Measurements from ENCODE around the gene ICAM5.
"Not testable (repeated sequence)": the region's sequence is repeated elsewhere in the genome, so short reads cannot be mapped to it uniquely, and the experiment has no call there.

ICAM5 gene

DNA sequence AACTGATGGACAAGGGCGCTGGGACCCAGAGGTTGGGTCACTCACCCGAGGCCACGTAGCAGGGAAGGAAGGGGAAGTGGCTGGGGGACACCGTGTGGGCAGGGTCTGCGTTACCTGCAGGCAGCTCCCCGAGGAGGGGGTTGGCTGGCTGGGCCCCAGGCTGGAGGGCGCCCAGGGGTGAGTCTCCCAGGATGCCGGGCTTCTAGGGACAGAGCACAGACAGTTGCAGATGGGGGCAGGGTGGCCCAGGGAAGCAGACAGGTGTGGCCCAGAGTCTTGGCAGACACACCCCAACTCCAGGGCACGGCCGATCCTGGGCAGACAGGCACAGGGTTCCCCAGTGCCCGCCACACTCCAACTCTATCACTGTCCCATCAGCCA, 31.7 kb downstream of the ICAM5 start:
- no peak for DNase-seq

DNA sequence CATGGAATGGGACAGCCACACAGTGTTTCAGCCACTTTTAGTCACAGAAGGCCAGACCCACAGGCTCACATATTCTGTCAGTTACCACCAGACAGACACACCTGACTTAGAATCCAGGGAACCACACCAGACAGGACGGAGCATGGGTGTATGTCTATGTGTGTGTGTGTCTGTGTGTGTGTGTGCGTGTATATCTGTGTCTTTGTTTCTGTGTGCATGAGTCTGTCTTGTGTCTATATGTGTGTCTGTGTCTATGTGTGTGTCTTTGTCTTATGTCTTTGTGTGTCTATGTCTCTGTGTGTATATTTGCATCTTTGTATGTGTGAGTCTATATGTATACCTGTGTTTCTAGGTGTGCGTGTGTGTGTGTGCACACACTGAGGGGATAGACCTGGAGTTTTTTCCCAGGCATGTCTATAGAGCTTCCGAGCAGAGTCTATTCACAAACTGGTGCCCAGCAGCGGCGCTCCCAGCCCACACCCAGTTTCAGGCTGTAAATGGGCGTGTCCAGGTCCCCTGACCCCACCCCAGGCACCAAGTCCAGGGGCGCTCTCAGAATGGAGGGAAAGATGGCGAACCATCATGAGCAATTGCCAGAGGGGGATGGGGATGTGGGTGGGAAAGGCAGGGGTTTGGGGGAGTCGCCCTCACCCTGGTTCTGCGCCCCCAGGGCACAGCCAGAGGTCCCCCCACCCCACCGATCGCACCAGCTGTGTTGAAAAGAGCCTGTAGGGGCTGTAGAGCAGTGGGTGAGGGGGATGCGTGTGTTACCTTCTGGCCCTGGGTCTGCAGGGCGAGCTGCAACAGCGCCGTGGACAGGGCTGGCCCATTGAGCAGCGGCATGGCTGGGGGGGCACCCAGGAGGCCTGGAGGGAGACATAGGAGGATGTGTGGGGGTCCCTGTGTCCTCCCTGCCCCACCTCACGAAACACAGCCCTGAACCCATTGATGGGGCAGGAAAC, 32.4 kb downstream of the ICAM5 start:
- DNase-seq = no peak

GRCh38 chr19:10325732-10326131, 36.0 kb downstream of the ICAM5 start:
- DNase-seq = no peak

GRCh38 chr19:10327793-10328192, 38.0 kb downstream of the ICAM5 start:
- DNase-seq = no peak

DNA sequence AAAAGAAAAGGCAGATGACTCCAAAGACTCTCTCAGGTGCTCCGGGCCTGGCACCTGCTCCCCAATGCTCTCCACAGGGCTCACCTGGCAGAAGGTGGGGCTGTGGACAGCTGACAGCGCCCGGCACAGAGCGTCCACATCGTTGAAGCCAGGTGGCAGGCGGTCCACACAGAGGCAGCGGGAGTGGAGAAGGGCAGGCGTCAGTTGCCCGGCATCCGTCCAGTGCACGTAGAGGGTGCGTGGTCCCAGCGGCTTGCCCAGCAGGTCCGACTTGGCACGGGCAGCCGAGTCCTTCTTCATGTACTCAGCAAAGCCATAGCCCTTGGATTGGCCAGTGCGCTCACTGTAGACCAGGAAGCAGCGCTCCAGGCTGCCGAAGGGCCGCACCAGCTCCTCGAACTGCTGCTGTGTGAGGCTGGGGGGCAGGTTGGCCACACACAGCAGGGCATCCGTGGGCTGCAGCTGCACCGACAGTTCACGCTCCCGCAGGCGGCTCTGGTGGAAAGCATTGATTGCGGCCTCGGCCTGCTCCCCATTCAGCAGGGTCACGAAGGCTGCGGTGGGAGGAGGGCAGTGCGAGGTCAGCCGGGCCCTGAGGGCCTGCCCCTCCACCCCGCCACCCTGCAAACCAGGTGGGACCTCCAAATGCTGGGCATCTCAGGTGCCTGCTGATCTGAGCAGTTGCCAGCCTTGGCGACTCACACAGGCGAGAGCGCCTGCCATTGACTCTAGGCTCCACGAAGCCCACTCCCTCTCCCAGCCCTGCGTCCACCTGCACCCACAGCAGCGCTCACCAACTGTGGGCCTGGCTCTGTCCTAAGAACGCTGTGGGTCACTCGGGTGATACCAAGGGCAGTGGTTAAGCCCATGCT, 39.0 kb downstream of the ICAM5 start:
- no peak for DNase-seq

- DNase-seq = no peak
Measured at GRCh38 chr19:10329555-10329954, 39.8 kb downstream of the ICAM5 start.

DNA sequence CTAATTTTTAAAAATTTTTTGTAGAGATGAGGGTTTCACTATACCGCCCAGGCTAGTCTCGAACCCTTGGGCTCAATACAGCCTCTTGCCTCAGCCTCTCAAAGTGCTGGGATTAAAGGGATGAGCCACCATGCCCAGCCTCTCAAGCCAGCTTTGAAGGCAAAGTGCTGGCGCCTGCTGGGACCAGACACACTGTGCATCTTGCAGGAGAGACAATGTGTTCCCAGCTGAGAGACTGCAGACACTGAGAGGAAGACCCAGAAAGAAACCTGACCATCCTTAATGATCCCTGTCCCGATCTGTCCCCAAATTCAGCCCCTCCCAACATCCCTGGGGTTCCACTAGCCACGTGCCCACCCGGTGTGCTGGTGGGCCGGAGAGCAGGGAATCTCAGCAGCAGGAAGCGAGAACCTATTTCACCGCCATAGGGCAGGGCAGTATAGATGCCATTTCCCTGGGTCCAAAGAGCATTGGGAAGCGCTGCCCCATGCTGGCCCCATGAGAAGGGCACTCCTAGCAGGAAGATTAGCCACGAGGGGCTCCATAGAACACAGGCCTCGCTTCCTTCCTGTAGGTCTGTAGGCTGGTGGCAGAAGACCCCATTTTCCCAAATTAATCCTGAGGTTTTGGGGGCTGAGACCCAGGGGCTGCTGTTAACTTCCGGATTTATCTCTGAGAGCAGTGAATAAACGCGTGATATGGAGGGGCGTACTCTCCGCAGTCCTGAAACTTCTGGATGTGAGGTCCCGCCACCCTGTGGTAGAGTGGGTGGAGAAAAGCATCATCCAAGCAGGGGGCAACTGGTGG, 42.6 kb downstream of the ICAM5 start:
- DNase-seq = no peak

DNA sequence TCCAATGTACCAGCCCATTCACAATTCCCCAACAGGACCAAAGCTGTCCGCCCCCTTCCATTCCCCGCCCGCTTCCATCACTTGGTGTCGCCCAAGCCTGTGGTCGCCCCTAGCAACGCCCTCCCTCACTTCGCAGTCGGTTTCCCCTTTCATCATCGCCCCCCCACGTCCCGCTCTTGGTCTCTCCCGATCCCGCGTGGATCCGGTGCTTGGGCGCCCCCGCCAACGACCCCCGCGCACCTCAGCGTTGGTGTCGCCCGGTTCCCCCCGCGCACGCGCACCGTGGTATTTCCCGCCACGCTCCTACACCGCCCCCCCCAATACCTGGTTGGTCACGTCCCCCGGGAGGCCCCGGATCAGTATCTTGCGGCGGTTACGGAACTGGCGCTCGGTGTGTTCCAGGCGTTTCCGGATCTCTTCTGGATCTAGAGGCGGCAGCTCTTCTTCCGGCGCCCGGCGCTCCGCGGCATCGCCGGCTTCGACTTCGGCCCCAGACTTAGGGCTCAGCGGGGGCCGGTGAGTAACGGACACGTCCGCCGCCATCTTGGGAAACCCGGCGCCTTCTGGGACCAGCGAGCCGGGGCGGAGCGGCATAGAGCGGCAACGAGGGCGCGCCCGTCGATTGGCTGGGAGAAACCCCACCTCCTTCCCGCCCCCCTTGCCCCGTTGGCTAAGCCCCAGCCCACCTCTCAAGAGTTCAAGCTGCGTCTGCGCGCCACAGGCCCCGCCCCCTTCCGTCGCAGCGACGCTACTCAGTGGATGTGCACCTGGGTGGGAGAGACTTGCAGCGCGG, 43.4 kb downstream of the ICAM5 start, which contains the start of gene RAVER1:
Gene RAVER1, minus strand, starts transcription at position 565 of the 793 bp plus-strand sequence. Its CDS starts 22 bp downstream, at position 543.
- peak; percentile 87 to 92 for DNase-seq

GRCh38 chr19:10333758-10334587, 44.2 kb downstream of the ICAM5 start:
- DNase-seq = no peak

- DNase-seq = no peak
Measured at GRCh38 chr19:10334588-10335351, 45.0 kb downstream of the ICAM5 start.

DNA sequence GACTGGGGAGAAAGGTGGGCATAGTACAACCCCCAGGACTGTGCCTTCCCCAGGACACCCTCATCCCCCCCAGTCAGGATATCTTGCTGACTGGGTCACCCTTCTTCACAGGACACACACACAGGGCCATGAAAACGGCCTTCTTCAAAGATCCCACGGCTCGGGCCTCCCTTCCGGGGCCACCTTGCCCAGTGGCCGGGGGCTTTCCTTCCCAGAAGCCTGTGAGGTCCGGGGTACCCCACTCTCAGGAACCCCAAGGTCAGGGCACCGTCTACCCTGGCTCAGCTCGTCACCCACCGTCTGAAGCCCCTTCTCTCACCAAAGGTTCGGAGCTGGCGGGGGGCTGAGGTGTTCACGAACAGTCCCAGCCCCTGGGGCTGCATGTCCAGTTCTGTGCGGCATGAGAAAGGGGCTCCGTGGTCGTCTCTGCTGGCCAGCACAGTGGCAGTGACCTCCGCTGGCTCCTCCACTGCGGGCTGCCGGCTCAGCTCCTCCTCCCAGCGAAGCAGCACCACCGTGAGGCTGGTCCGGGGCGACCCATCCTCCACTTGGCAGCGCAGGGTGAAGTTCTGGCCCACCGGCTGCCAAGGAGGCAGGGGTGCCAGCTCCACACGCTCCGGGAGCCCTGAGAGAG, 45.7 kb downstream of the ICAM5 start:
- no peak for DNase-seq

DNA sequence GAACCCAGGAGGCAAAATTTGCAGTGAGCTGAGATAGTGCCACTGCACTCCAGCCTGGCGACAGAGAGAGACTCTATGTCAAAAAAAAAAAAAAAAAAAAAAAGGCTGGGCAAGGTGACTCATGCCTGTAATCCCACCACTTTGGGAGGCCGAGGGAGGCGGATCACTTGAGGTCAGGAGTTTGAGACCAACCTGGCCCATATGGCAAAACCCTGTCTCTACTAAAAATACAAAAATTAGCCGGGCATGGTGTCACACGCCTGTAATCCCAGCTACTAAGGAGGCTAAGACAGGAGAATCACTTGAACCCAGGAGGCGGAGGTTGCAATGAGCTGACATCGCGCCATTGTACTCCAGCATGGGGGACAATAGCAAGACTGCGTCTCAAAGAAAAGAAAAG, 47.0 kb downstream of the ICAM5 start:
- not testable (repeated sequence) for DNase-seq

GRCh38 chr19:10338940-10339339, 49.2 kb downstream of the ICAM5 start:
- no peak for DNase-seq

DNA sequence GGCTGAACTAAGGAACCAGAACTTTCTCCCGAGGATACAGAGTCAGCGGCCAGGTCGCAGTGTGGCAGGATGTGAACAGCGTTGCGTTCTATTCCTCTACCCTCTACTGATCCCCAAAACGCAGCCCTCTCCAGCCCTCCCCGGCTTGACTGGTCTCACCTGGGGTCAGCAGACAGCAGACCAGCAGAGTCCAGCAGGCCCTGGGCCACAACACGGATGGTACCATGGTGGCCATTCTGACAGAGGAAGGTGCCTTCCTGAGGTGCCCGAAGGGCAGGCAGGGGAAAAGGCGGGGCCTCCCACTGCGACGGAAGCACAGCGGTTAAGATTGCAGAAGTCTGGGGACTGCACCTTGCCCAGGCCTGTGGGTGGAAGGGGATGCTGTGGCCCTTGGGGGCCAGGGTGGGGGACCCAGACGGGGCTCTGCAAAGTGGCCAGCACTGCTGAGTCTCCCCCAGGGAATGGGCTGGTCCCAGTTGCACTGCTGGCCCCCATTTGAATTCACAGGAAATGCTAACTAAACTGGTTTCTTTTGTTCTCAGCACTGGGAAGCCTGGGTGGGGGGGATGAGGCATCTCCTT, 49.7 kb downstream of the ICAM5 start, which contains the start of gene ICAM3:
Gene ICAM3, minus strand, starts transcription at position 245 of the 581 bp plus-strand sequence. Its CDS starts 10 bp downstream, at position 235.
- DNase-seq = peak; percentile 58 to 77

- DNase-seq = no peak
Measured at GRCh38 chr19:10339977-10340376, 50.2 kb downstream of the ICAM5 start.

- DNase-seq = no peak
Measured at GRCh38 chr19:10343495-10343894, 53.7 kb downstream of the ICAM5 start.

DNA sequence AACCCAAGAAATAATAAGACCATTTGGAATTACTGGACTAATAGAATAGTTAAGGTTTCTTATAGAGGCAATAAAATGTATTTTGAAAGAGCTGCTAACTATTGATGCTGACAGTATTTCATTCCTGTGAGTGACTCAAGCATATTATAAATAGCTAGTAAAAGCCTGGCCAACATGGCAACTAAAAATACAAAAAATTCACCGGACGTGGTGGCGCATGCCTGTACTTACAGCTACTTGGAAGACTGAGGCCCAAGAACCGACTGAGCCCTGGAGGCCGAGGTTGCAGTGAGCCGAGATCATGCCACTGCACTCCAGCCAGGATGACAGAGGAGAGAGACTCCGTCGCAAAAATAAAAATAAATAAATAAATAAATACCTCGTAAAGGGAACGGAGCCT, 55.0 kb downstream of the ICAM5 start:
- DNase-seq = no peak
